SU-DHL-6 (cell line): ENCODE measurements around the gene ZC4H2.

Experiments used
- CTCF ChIP-seq: fragments of 200-600 bp; sonication (generic); IDR thresholded peaks from one replicate; pipeline ENCODE4 v1.5.1; 2017; ENCODE audit warnings: antibody characterized with exemption, mild to moderate bottlenecking, low read length, moderate library complexity; ENCODE audit not compliant: insufficient read depth, poor library complexity, severe bottlenecking
- EZH2phosphoT487 ChIP-seq: fragments of 200-600 bp; sonication (generic), shearing (Covaris generic); conservative IDR thresholded peaks from 2 replicates; pipeline ENCODE4 v1.6.1; 2018; ENCODE audit warnings: mild to moderate bottlenecking, antibody characterized with exemption, low read length, moderate library complexity, mixed read lengths

DNA sequence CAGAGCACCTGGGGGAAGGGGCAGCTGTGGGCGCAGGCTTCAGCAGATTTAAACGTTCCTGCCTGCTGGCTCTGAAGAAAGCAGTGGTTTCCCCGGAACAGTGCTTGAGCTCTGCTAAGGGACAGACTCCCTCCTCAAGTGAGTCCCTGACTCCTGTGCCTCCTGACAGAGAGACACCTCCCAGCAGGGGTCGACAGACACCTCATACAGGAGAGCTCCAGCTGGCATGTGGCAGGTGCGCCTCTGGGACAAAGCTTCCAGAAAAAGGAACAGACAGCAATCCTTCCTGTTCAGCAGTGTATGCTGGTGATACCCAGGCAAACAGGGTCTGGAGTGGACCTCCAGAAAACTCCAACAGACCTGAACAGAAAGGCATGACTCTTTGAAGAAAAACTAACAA, 68.1 kb downstream of the ZC4H2 start:
- TF ChIP-seq CTCF = no peak
- no peak for TF ChIP-seq EZH2phosphoT487
